GM12878 (cell line): ENCODE measurements around the gene RPL21. TPM values are rescaled to one million over a fixed set of nuclear protein-coding genes. Genes with fewer than 3 reads are reported as not detected.

Source experiments
- ATF3 ChIP-seq: IDR thresholded peaks from 2 replicates; pipeline ENCODE4 v1.6.1; 2011; ENCODE audit warnings: low read depth, mild to moderate bottlenecking, low read length, moderate library complexity, borderline replicate concordance; ENCODE audit errors: extremely low read depth
- BHLHE40 ChIP-seq, 2 experiments: fragments of 450-650 bp in 1 of 2; IDR thresholded peaks; 2 replicates each; pipeline ENCODE4 v1.6.1; 2011 to 2017; ENCODE audit warnings: low read depth in 2 of 2, borderline replicate concordance in 1 of 2, improper control_type of control experiment in 1 of 2, low read length in 1 of 2, mild to moderate bottlenecking in 1 of 2
- CHD1 ChIP-seq: IDR thresholded peaks from 2 replicates; pipeline ENCODE4 v1.6.1; 2012; ENCODE audit warnings: low read depth, low read length, improper control_type of control experiment
- JUNB ChIP-seq: IDR thresholded peaks from 2 replicates; pipeline ENCODE4 v1.6.1; 2016; ENCODE audit warnings: antibody characterized with exemption, mild to moderate bottlenecking
- KDM1A ChIP-seq: fragments of 200-600 bp; sonication (generic); IDR thresholded peaks from 2 replicates; pipeline ENCODE4 v1.6.1; 2016; ENCODE audit warnings: borderline replicate concordance
- RAD51 ChIP-seq: fragments of 450-650 bp; IDR thresholded peaks from 2 replicates; pipeline ENCODE4 v1.6.1; 2016; ENCODE audit warnings: moderate library complexity, mild to moderate bottlenecking, inconsistent platforms
- RELA ChIP-seq: fragments of 450-650 bp; IDR thresholded peaks from 2 replicates; pipeline ENCODE4 v1.8.0; 2014; ENCODE audit warnings: borderline replicate concordance; ENCODE audit not compliant: partially characterized antibody
- ZBTB4 ChIP-seq: fragments of 450-650 bp; formaldehyde crosslinking; IDR thresholded peaks from 2 replicates; pipeline ENCODE4 v1.4.0; 2022; ENCODE audit warnings: mild to moderate bottlenecking, moderate library complexity
- ZNF687 ChIP-seq: fragments of 450-650 bp; IDR thresholded peaks from 2 replicates; pipeline ENCODE4 v1.6.1; 2017; ENCODE audit warnings: mild to moderate bottlenecking, moderate library complexity
- polyA plus RNA-seq, 11 experiments: library from polyadenylated mRNA; depleted of rRNA in 4 of 11; unstranded in 6 of 11; stranded (reverse) in 5 of 11; fragments of >200 nt; fragmentation: Nextera tagmentation in 4 of 11; fragmentation: Illumina TruSeq in 1 of 11; extraction: Ambion mirVana in 4 of 11; extraction: Trizol in 1 of 11; gene quantifications; 1 replicate in 1 of 11; 2 replicates in 10 of 11; pipeline versions ENCODE4 v1.2.1 to v1.2.3, GENCODE V29; 2011 to 2016; ENCODE audit warnings: inconsistent platforms in 2 of 11, missing spikeins in 2 of 11, low read depth in 1 of 11
- total RNA-seq, 4 experiments: library from RNA; depleted of rRNA in 3 of 4; stranded (reverse); fragments of >200 nt in 3 of 4; fragmentation: Illumina TruSeq in 1 of 4; extraction: Trizol in 1 of 4; gene quantifications; 2 replicates each; pipeline versions ENCODE4 v1.2.1 to v1.2.3, GENCODE V29; 2013 to 2021
- TF ChIP-seq, protein P1 (sequence below): IDR thresholded peaks from 2 replicates; pipeline ENCODE4 v1.6.1; 2012; ENCODE audit warnings: improper control_type of control experiment, low read depth, low read length; ENCODE audit not compliant: insufficient replicate concordance

RPL21 gene
- total and polyA plus RNA-seq, 10 of the 15 experiments (the other 5 are each of a cell fraction or from before 2014, with no cell fraction given) = 817 to 9,760 (median 1,698) TPM

DNA sequence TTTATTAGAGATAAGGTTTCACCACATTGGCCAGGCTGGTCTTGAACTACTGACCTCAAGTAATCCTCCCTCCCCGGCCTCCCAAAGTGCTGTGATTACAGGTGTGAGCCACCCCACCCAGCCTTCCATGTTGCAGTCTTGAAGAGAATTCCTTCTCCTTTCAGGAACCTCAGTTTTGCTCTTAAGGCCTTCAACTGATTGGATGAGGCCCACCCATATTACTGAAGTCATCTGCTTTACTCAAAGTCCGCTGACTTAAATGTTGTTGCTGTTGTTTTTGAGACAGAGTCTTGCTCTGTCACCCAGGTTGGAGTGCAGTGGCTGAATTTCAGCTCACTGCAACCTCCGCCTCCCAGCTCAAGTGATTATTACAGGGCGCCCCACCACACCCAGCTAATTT is 52.7 kb downstream of the RPL21 start (continued):
- TF ChIP-seq, protein P1, sequence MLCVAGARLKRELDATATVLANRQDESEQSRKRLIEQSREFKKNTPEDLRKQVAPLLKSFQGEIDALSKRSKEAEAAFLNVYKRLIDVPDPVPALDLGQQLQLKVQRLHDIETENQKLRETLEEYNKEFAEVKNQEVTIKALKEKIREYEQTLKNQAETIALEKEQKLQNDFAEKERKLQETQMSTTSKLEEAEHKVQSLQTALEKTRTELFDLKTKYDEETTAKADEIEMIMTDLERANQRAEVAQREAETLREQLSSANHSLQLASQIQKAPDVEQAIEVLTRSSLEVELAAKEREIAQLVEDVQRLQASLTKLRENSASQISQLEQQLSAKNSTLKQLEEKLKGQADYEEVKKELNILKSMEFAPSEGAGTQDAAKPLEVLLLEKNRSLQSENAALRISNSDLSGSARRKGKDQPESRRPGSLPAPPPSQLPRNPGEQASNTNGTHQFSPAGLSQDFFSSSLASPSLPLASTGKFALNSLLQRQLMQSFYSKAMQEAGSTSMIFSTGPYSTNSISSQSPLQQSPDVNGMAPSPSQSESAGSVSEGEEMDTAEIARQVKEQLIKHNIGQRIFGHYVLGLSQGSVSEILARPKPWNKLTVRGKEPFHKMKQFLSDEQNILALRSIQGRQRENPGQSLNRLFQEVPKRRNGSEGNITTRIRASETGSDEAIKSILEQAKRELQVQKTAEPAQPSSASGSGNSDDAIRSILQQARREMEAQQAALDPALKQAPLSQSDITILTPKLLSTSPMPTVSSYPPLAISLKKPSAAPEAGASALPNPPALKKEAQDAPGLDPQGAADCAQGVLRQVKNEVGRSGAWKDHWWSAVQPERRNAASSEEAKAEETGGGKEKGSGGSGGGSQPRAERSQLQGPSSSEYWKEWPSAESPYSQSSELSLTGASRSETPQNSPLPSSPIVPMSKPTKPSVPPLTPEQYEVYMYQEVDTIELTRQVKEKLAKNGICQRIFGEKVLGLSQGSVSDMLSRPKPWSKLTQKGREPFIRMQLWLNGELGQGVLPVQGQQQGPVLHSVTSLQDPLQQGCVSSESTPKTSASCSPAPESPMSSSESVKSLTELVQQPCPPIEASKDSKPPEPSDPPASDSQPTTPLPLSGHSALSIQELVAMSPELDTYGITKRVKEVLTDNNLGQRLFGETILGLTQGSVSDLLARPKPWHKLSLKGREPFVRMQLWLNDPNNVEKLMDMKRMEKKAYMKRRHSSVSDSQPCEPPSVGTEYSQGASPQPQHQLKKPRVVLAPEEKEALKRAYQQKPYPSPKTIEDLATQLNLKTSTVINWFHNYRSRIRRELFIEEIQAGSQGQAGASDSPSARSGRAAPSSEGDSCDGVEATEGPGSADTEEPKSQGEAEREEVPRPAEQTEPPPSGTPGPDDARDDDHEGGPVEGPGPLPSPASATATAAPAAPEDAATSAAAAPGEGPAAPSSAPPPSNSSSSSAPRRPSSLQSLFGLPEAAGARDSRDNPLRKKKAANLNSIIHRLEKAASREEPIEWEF = no peak
- no peak for TF ChIP-seq BHLHE40 (IDR thresholded peaks at IDR 0.05; ENCODE audit: borderline replicate concordance in 1 of 2, low read depth in 2 of 2, low read length in 1 of 2)
- no peak for TF ChIP-seq KDM1A
- TF ChIP-seq RAD51 = no peak
- TF ChIP-seq JUNB = no peak
- no peak for TF ChIP-seq ATF3
- TF ChIP-seq RELA = no peak
- TF ChIP-seq ZNF687 = no peak
- TF ChIP-seq ZBTB4 (CRISPR knock-in tag) = no peak
- no peak for TF ChIP-seq CHD1
